ENCODE data around the gene FXYD2. TPM values are rescaled to one million over a fixed set of nuclear protein-coding genes. Genes with fewer than 3 reads are reported as not detected.

Gene FXYD2
- total and polyA plus RNA-seq, 2 donors (not counting 3 experiments of a cell fraction or from before 2014, with no cell fraction given), result 0.99 to 1.8 TPM

GRCh38 chr11:117809236-117810055, 15.1 kb downstream of the FXYD2 start:
- H2AFZ ChIP-seq (ENCODE audit: low read depth, low read length), result no peak overlapping the region
- H3K4me3 ChIP-seq (replicated peaks in 1 of 3; ENCODE audit: insufficient read depth in 1 of 3, low read depth in 1 of 3, low read length in 3 of 3), result no peak overlapping the region
- no peak overlapping the region for H3K27ac ChIP-seq (ENCODE audit: insufficient read depth, low read depth, low read length)
- H3K4me2 ChIP-seq (ENCODE audit: insufficient read depth, low read length), result no peak overlapping the region
- H3K79me2 ChIP-seq (ENCODE audit: control insufficient read depth, insufficient read depth, low read length), result no peaks in the 10 kb centered on the region
- BruUV-seq (replicated peaks), result no TSS peak
- CTCF ChIA-PET, result interaction anchor here (1.6 to 5.1 kb wide), 9 partner anchors 9 to 384 kb away, joined by 8 to 213 read pairs (median 22); partner anchors contain the start of gene FXYD2
- POLR2A ChIA-PET, result no interaction called here
- peak in 1 of 2 donors; percentile 43 for TF ChIP-seq CTCF (IDR thresholded peaks at IDR 0.05; ENCODE audit: extremely low read depth in 1 of 2, insufficient read depth in 1 of 2, low read depth in 1 of 2, low read length in 2 of 2)
- TF ChIP-seq JUN (IDR thresholded peaks at IDR 0.05; ENCODE audit: borderline replicate concordance, insufficient read depth, insufficient read length, low read depth), result no peak
- no peak for TF ChIP-seq POLR2A (IDR thresholded peaks at IDR 0.05; ENCODE audit: low read depth, low read length)
- no peak for TF ChIP-seq MYC (IDR thresholded peaks at IDR 0.05; ENCODE audit: low read depth, low read length)
- TF ChIP-seq FOS (IDR thresholded peaks at IDR 0.05; ENCODE audit: borderline replicate concordance, insufficient read depth, low read length), result no peak
- TF ChIP-seq, protein P1, sequence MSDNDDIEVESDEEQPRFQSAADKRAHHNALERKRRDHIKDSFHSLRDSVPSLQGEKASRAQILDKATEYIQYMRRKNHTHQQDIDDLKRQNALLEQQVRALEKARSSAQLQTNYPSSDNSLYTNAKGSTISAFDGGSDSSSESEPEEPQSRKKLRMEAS (IDR thresholded peaks at IDR 0.05; ENCODE audit: insufficient read depth, insufficient read length), result no peak
- no peak for TF ChIP-seq EZH2 (IDR thresholded peaks at IDR 0.05; ENCODE audit: borderline replicate concordance, low read depth, low read length, severe bottlenecking)
- TF ChIP-seq GATA2 (IDR thresholded peaks at IDR 0.05; ENCODE audit: insufficient read depth, insufficient read length, low read depth, low read length), result no peak
- no peak for TF ChIP-seq POLR2AphosphoS5 (IDR thresholded peaks at IDR 0.05; ENCODE audit: insufficient read depth, low read depth, low read length)
- H4K20me1 ChIP-seq (replicated peaks; ENCODE audit: control insufficient read depth, extremely low read depth, insufficient read depth, low read length), result no peaks in the 10 kb centered on the region
- DNase-seq (ENCODE audit: low read depth, low spot score) (no peak), FAIRE-seq (no peak)
- no peak overlapping the region for H3K9ac ChIP-seq (replicated peaks; ENCODE audit: extremely low read depth, insufficient read depth, low read length)
- peaks cover 3 to 5% of the 10 kb centered on the region in 2 experiments for H3K27me3 ChIP-seq (ENCODE audit: control insufficient read depth in 2 of 2, insufficient read depth in 2 of 2, low read length in 2 of 2)
- H3K9me1 ChIP-seq (replicated peaks; ENCODE audit: control insufficient read depth, extremely low read depth, insufficient read depth, low read length), result no peaks in the 10 kb centered on the region
- no peaks in the 10 kb centered on the region for H3K9me3 ChIP-seq (replicated peaks; ENCODE audit: control insufficient read depth, insufficient read depth, low read length)
- intact Hi-C loops (cut with micrococcal nuclease), result loop anchor here (10.0 kb wide), 1 partner anchor 575 kb away; the partner anchor contains the start of genes PCSK7 and RNF214
- H3K36me3 ChIP-seq (ENCODE audit: control insufficient read depth in 2 of 2, extremely low read depth in 1 of 2, insufficient read depth in 2 of 2, low read length in 2 of 2), result no peaks in the 10 kb centered on the region
- no peaks in the 10 kb centered on the region for H3K4me1 ChIP-seq (ENCODE audit: control insufficient read depth, extremely low read depth, insufficient read depth, low read length)
- dilution Hi-C loops (cut with MboI; ENCODE audit: extremely low pct_ligation_motif_present, low sequenced_read_pairs), result no loop called here

All from endothelial cell of umbilical vein (primary cell).